Measurements from ENCODE around the gene UFD1.

UFD1 gene

GRCh38 chr22:19473578-19473977, 5.4 kb downstream of the UFD1 start:
- H3K4me3 ChIP-seq (ENCODE audit: low read depth, low read length), result no peak overlapping the region

GRCh38 chr22:19472233-19472632, 6.8 kb downstream of the UFD1 start:
- no peak overlapping the region for H3K4me3 ChIP-seq (ENCODE audit: low read depth, low read length)

GRCh38 chr22:19471572-19471971, 7.4 kb downstream of the UFD1 start:
- H3K4me3 ChIP-seq (ENCODE audit: low read depth, low read length), result no peak overlapping the region

GRCh38 chr22:19470010-19470409, 9.0 kb downstream of the UFD1 start:
- no peak overlapping the region for H3K4me3 ChIP-seq (ENCODE audit: low read depth, low read length)

GRCh38 chr22:19469421-19469820, 9.6 kb downstream of the UFD1 start:
- no peak overlapping the region for H3K4me3 ChIP-seq (ENCODE audit: low read depth, low read length)

- no peak overlapping the region for H3K4me3 ChIP-seq (ENCODE audit: low read depth, low read length)
Measured at GRCh38 chr22:19467912-19468311, 11.1 kb downstream of the UFD1 start.

- no peak overlapping the region for H3K4me3 ChIP-seq (ENCODE audit: low read depth, low read length)
Measured at GRCh38 chr22:19466848-19467752, 11.9 kb downstream of the UFD1 start.

- H3K4me3 ChIP-seq (ENCODE audit: low read depth, low read length), result no peak overlapping the region
Measured at GRCh38 chr22:19466126-19466716, 12.8 kb downstream of the UFD1 start.

- H3K4me3 ChIP-seq (ENCODE audit: low read depth, low read length), result no peak overlapping the region
Measured at GRCh38 chr22:19464975-19465374, 14.0 kb downstream of the UFD1 start.

GRCh38 chr22:19464546-19464945, 14.4 kb downstream of the UFD1 start:
- H3K4me3 ChIP-seq (ENCODE audit: low read depth, low read length), result no peak overlapping the region

GRCh38 chr22:19463491-19464469, 15.2 kb downstream of the UFD1 start:
- no peak overlapping the region for H3K4me3 ChIP-seq (ENCODE audit: low read depth, low read length)

GRCh38 chr22:19463008-19463407, 16.0 kb downstream of the UFD1 start:
- H3K4me3 ChIP-seq (ENCODE audit: low read depth, low read length), result no peak overlapping the region

- no peak overlapping the region for H3K4me3 ChIP-seq (ENCODE audit: low read depth, low read length)
Measured at GRCh38 chr22:19461506-19461905, 17.5 kb downstream of the UFD1 start.

- H3K4me3 ChIP-seq (ENCODE audit: low read depth, low read length), result no peak overlapping the region
Measured at GRCh38 chr22:19460036-19460435, 19.0 kb downstream of the UFD1 start.

- H3K4me3 ChIP-seq (ENCODE audit: low read depth, low read length), result no peak overlapping the region
Measured at GRCh38 chr22:19457828-19458428, 21.1 kb downstream of the UFD1 start.

GRCh38 chr22:19456541-19456940, 22.5 kb downstream of the UFD1 start:
- no peak overlapping the region for H3K4me3 ChIP-seq (ENCODE audit: low read depth, low read length)

GRCh38 chr22:19455585-19456370, 23.2 kb downstream of the UFD1 start:
- H3K4me3 ChIP-seq (ENCODE audit: low read depth, low read length), result no peak overlapping the region

- no peak overlapping the region for H3K4me3 ChIP-seq (ENCODE audit: low read depth, low read length)
Measured at GRCh38 chr22:19455033-19455432, 24.0 kb downstream of the UFD1 start.

- H3K4me3 ChIP-seq (ENCODE audit: low read depth, low read length), result no peak overlapping the region
Measured at GRCh38 chr22:19454156-19454555, 24.8 kb downstream of the UFD1 start.

GRCh38 chr22:19453718-19454117, 25.3 kb downstream of the UFD1 start:
- H3K4me3 ChIP-seq (ENCODE audit: low read depth, low read length), result no peak overlapping the region

All from iPS-11a (cell line).